ENCODE data around the gene CLSTN3. TPM values are rescaled to one million over a fixed set of nuclear protein-coding genes. Genes with fewer than 3 reads are reported as not detected.

CLSTN3 gene
- total and polyA plus RNA-seq, 2 donors (not counting 1 experiment from before 2014, with no cell fraction given): 11.9 to 23.5 TPM

GRCh38 chr12:7139200-7139599, 9.0 kb downstream of the CLSTN3 start:
- DNase-seq (ENCODE audit: low read depth in 2 of 2): no peak
- Histone ChIP-seq H3K27me3 (ENCODE audit: control insufficient read depth, insufficient read depth, low read length) (no peaks in the 10 kb centered on the region), H3K4me1 (ENCODE audit: control insufficient read depth, extremely low read depth, insufficient read depth, low read length) (no peaks in the 10 kb centered on the region), H3K9ac (ENCODE audit: insufficient read depth, low read length) (no peak overlapping the region), H4K20me1 (ENCODE audit: control insufficient read depth, extremely low read depth, insufficient read depth, low read length) (no peaks in the 10 kb centered on the region), H3K36me3 (ENCODE audit: control insufficient read depth, insufficient read depth, low read length) (peaks cover 7% of the 10 kb centered on the region), H3K9me3 (ENCODE audit: control insufficient read depth, insufficient read depth, low read depth, low read length) (no peaks in the 10 kb centered on the region), H3K4me2 (ENCODE audit: extremely low read depth, insufficient read depth, low read length) (no peak overlapping the region), H3K4me3 (replicated peaks in 1 of 4; ENCODE audit: control extremely low read depth in 1 of 4, insufficient read depth in 1 of 4, low read depth in 3 of 4, low read length in 4 of 4) (no peak overlapping the region), H3K27ac (ENCODE audit: insufficient read depth, low read length) (no peak overlapping the region), H2AFZ (ENCODE audit: low read length) (no peak overlapping the region), H3K79me2 (ENCODE audit: control insufficient read depth, insufficient read depth, low read length) (no peaks in the 10 kb centered on the region)
- TF ChIP-seq CTCF (conservative IDR thresholded peaks at IDR 0.05 in 1 of 2, IDR thresholded peaks at IDR 0.05 in 1 of 2; ENCODE audit: low read depth in 1 of 2, low read length in 2 of 2) (no peak), EZH2 (IDR thresholded peaks at IDR 0.05; ENCODE audit: low read length, missing control alignments) (no peak)

- H4K20me1 ChIP-seq (ENCODE audit: control insufficient read depth, extremely low read depth, insufficient read depth, low read length): no peaks in the 10 kb centered on the region
Measured at GRCh38 chr12:7141351-7142005, 11.3 kb downstream of the CLSTN3 start.

GRCh38 chr12:7142056-7142644, 12.0 kb downstream of the CLSTN3 start:
- Histone ChIP-seq H3K27ac (ENCODE audit: insufficient read depth, low read length) (no peak overlapping the region), H4K20me1 (ENCODE audit: control insufficient read depth, extremely low read depth, insufficient read depth, low read length) (no peaks in the 10 kb centered on the region), H3K79me2 (ENCODE audit: control insufficient read depth, insufficient read depth, low read length) (no peaks in the 10 kb centered on the region), H3K9ac (ENCODE audit: insufficient read depth, low read length) (no peak overlapping the region), H3K4me2 (ENCODE audit: extremely low read depth, insufficient read depth, low read length) (no peak overlapping the region), H2AFZ (ENCODE audit: low read length) (no peak overlapping the region), H3K9me3 (ENCODE audit: control insufficient read depth, insufficient read depth, low read depth, low read length) (no peaks in the 10 kb centered on the region), H3K4me1 (ENCODE audit: control insufficient read depth, extremely low read depth, insufficient read depth, low read length) (no peaks in the 10 kb centered on the region), H3K36me3 (ENCODE audit: control insufficient read depth, insufficient read depth, low read length) (peaks cover 1% of the 10 kb centered on the region), H3K4me3 (replicated peaks in 1 of 4; ENCODE audit: control extremely low read depth in 1 of 4, insufficient read depth in 1 of 4, low read depth in 3 of 4, low read length in 4 of 4) (no peak overlapping the region), H3K27me3 (ENCODE audit: control insufficient read depth, insufficient read depth, low read length) (no peaks in the 10 kb centered on the region)
- DNase-seq (ENCODE audit: low read depth in 2 of 2): peak; percentile 11 to 45
- TF ChIP-seq CTCF (conservative IDR thresholded peaks at IDR 0.05 in 1 of 2, IDR thresholded peaks at IDR 0.05 in 1 of 2; ENCODE audit: low read depth in 1 of 2, low read length in 2 of 2) (peak; percentile 54 to 83), EZH2 (IDR thresholded peaks at IDR 0.05; ENCODE audit: low read length, missing control alignments) (no peak)

More at GRCh38 chr12:7141351-7142005, 11.3 kb downstream of the CLSTN3 start:
- no peak overlapping the region for H3K4me2 ChIP-seq (ENCODE audit: extremely low read depth, insufficient read depth, low read length)
- TF ChIP-seq EZH2 (IDR thresholded peaks at IDR 0.05; ENCODE audit: low read length, missing control alignments) (no peak), CTCF (conservative IDR thresholded peaks at IDR 0.05 in 1 of 2, IDR thresholded peaks at IDR 0.05 in 1 of 2; ENCODE audit: low read depth in 1 of 2, low read length in 2 of 2) (no peak)
- no peaks in the 10 kb centered on the region for H3K27me3 ChIP-seq (ENCODE audit: control insufficient read depth, insufficient read depth, low read length)
- H2AFZ ChIP-seq (ENCODE audit: low read length): no peak overlapping the region
- no peaks in the 10 kb centered on the region for H3K79me2 ChIP-seq (ENCODE audit: control insufficient read depth, insufficient read depth, low read length)
- H3K9ac ChIP-seq (ENCODE audit: insufficient read depth, low read length): no peak overlapping the region
- no peak overlapping the region for H3K4me3 ChIP-seq (replicated peaks in 1 of 4; ENCODE audit: control extremely low read depth in 1 of 4, insufficient read depth in 1 of 4, low read depth in 3 of 4, low read length in 4 of 4)
- DNase-seq (ENCODE audit: low read depth in 2 of 2): no peak
- H3K36me3 ChIP-seq (ENCODE audit: control insufficient read depth, insufficient read depth, low read length): peaks cover 5% of the 10 kb centered on the region
- no peak overlapping the region for H3K27ac ChIP-seq (ENCODE audit: insufficient read depth, low read length)
- H3K4me1 ChIP-seq (ENCODE audit: control insufficient read depth, extremely low read depth, insufficient read depth, low read length): no peaks in the 10 kb centered on the region
- no peaks in the 10 kb centered on the region for H3K9me3 ChIP-seq (ENCODE audit: control insufficient read depth, insufficient read depth, low read depth, low read length)
